ENCODE measurements around the gene RBM24.

- no peak for TF ChIP-seq EZH2 (IDR thresholded peaks at IDR 0.05)
- TF ChIP-seq CTCF (IDR thresholded peaks at IDR 0.05) = no peak
- TF ChIP-seq EZH2phosphoT487 (IDR thresholded peaks at IDR 0.05) = no peak
Observed at GRCh38 chr6:17239260-17239659, 41.9 kb upstream of the RBM24 start.
